Measurements from ENCODE around the gene FGF18. TPM values are rescaled to one million over a fixed set of nuclear protein-coding genes. Genes with fewer than 3 reads are reported as not detected.
A peak's percentile ranks its signal among the peaks of the same experiment; 100 is the strongest.

Gene FGF18
- total and polyA plus RNA-seq, 9 of the 15 experiments (the other 6 are each of a cell fraction or from before 2014, with no cell fraction given), result 0.05 to 0.18 (median 0.11) TPM; not detected in 6

DNA sequence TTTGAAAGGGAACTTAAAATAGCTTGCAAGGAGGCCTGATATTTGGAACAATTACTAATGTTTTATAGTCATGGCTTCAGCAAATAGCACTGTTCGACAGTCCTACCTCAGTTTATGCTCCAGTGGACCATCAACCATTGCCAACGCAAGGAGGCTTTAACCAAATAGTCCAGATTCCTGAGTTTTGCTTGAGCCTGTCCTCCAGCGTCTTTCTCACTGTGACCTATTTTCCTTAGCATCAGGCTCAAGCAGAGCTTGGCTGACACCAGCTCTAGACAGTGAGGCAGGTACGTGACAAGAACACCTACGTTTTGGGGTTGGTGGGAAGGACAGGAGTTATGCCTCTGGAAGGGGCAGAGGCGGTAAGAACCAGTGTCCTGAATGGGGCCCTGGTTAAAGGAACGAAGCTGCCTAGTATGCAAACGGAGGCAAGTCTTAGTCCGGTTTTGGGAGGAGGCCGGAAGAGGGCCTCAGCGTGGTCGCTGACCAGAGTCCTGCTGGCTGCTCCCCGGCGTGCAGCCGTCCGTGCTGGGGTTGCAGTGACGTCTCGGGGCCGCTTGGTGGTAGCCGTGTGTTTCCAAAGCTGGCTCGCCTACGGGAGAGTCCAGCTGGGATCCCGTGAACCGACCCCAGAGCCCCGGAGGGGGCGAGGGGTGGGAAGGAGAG, 998 bp upstream of the FGF18 start:
- Histone ChIP-seq H3K4me2 (ENCODE audit: insufficient read depth, low read length) (peak overlapping the region; percentile 44; the same call in 1 of the 2 replicates), H4K20me1 (replicated peaks; ENCODE audit: control insufficient read depth, insufficient read depth, low read length) (0 out of 2 replicates have a peak, but pooled peaks cover 5% of the 10 kb centered on the region), H3K27me3 (ENCODE audit: control insufficient read depth in 2 of 2, insufficient read depth in 2 of 2, low read length in 2 of 2) (no peaks in the 10 kb centered on the region), H3K9me1 (ENCODE audit: control insufficient read depth, insufficient read depth, low read length) (no peaks in the 10 kb centered on the region), H3K27ac (ENCODE audit: extremely low read depth, low read depth, low read length) (no peak overlapping the region), H3K4me3 (no peak overlapping the region), H3K9me3 (replicated peaks; ENCODE audit: control insufficient read depth, insufficient read depth, low read depth, low read length) (no peaks in the 10 kb centered on the region), H2AFZ (ENCODE audit: low read depth, low read length) (0 out of 2 replicates have a peak overlapping the region, but pooled peaks have one; percentile 7), H3K36me3 (ENCODE audit: control insufficient read depth, insufficient read depth, low read length) (peaks cover 2% of the 10 kb centered on the region; the same call in 2 of the 3 replicates), H3K79me2 (ENCODE audit: control insufficient read depth, insufficient read depth, low read length) (no peaks in the 10 kb centered on the region), H3K9ac (ENCODE audit: insufficient read depth in 1 of 2, low read depth in 2 of 2, low read length in 2 of 2) (no peak overlapping the region), H3K4me1 (replicated peaks in 1 of 2; ENCODE audit: control insufficient read depth in 2 of 2, insufficient read depth in 2 of 2, low read length in 2 of 2) (peaks cover 9 to 19% of the 10 kb centered on the region in 2 experiments; a peak in 3 of 5 replicates)
- intact Hi-C loops (cut with micrococcal nuclease) (loop anchor here (2.0 to 5.0 kb wide), 5 partner anchors 64 to 634 kb away; no protein-coding TSS in a partner anchor), in situ Hi-C loops (cut with MboI) (loop anchor here (5.0 to 10.0 kb wide), 2 partner anchors 489 to 616 kb away; no protein-coding TSS in a partner anchor)
- ChIA-PET CTCF (ENCODE audit: low intra/inter-chr PET ratio) (interaction anchor here (0.7 to 1.8 kb wide), 3 partner anchors 188 to 622 kb away, joined by 3 to 15 read pairs (median 9); no protein-coding TSS in a partner anchor), POLR2A (interaction anchor here (0.6 to 1.2 kb wide), 7 partner anchors 9 to 197 kb away, joined by 3 to 6 read pairs (median 3); partner anchors contain the start of gene NPM1)
- BruUV-seq (replicated peaks), result no TSS peak
- FAIRE-seq, result peak; percentile 94
- WGBS (ENCODE audit: insufficient coverage, low coverage, missing lambda C conversion rate), result 14% methylated on average over 22 of the region's 26 CpGs
- peak; percentile 84 to 90 (median 86) for DNase-seq (ENCODE audit: extremely low read depth in 1 of 4, low spot score in 3 of 4)
- peak; percentile 94 for ATAC-seq
- TF ChIP-seq, protein P1, sequence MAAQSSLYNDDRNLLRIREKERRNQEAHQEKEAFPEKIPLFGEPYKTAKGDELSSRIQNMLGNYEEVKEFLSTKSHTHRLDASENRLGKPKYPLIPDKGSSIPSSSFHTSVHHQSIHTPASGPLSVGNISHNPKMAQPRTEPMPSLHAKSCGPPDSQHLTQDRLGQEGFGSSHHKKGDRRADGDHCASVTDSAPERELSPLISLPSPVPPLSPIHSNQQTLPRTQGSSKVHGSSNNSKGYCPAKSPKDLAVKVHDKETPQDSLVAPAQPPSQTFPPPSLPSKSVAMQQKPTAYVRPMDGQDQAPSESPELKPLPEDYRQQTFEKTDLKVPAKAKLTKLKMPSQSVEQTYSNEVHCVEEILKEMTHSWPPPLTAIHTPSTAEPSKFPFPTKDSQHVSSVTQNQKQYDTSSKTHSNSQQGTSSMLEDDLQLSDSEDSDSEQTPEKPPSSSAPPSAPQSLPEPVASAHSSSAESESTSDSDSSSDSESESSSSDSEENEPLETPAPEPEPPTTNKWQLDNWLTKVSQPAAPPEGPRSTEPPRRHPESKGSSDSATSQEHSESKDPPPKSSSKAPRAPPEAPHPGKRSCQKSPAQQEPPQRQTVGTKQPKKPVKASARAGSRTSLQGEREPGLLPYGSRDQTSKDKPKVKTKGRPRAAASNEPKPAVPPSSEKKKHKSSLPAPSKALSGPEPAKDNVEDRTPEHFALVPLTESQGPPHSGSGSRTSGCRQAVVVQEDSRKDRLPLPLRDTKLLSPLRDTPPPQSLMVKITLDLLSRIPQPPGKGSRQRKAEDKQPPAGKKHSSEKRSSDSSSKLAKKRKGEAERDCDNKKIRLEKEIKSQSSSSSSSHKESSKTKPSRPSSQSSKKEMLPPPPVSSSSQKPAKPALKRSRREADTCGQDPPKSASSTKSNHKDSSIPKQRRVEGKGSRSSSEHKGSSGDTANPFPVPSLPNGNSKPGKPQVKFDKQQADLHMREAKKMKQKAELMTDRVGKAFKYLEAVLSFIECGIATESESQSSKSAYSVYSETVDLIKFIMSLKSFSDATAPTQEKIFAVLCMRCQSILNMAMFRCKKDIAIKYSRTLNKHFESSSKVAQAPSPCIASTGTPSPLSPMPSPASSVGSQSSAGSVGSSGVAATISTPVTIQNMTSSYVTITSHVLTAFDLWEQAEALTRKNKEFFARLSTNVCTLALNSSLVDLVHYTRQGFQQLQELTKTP (IDR thresholded peaks at IDR 0.05; ENCODE audit: low read depth in 1 of 2, partially characterized antibody in 2 of 2), result no peak
- TF ChIP-seq, protein P2, sequence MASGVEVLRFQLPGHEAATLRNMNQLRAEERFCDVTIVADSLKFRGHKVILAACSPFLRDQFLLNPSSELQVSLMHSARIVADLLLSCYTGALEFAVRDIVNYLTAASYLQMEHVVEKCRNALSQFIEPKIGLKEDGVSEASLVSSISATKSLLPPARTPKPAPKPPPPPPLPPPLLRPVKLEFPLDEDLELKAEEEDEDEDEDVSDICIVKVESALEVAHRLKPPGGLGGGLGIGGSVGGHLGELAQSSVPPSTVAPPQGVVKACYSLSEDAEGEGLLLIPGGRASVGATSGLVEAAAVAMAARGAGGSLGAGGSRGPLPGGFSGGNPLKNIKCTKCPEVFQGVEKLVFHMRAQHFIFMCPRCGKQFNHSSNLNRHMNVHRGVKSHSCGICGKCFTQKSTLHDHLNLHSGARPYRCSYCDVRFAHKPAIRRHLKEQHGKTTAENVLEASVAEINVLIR (CRISPR knock-in tag; IDR thresholded peaks at IDR 0.05), result no peak
- TF ChIP-seq, protein P3, sequence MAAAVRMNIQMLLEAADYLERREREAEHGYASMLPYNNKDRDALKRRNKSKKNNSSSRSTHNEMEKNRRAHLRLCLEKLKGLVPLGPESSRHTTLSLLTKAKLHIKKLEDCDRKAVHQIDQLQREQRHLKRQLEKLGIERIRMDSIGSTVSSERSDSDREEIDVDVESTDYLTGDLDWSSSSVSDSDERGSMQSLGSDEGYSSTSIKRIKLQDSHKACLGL (CRISPR knock-in tag; IDR thresholded peaks at IDR 0.05; ENCODE audit: borderline replicate concordance, poor library complexity, severe bottlenecking), result no peak
- TF ChIP-seq RB1 (IDR thresholded peaks at IDR 0.05; ENCODE audit: low read depth) (peak; percentile 65), CTBP1 (IDR thresholded peaks at IDR 0.05; ENCODE audit: borderline replicate concordance) (0 out of 2 replicates have a peak, but pooled peaks have one; percentile 37), ZFP36 (IDR thresholded peaks at IDR 0.05; ENCODE audit: low read depth, low read length, partially characterized antibody) (peak; percentile 40), GTF2E2 (tag; IDR thresholded peaks at IDR 0.05) (0 out of 2 replicates have a peak, but pooled peaks have one; percentile 36), RBM17 (IDR thresholded peaks at IDR 0.05; ENCODE audit: borderline replicate concordance, low read depth, low read length) (no peak), CREB1 (IDR thresholded peaks at IDR 0.05) (0 out of 2 replicates have a peak, but pooled peaks have one; percentile 34), CREB1 (CRISPR knock-in tag; IDR thresholded peaks at IDR 0.05) (peak; percentile 80), HDAC1 (IDR thresholded peaks at IDR 0.05) (0 out of 4 replicates have a peak, but pooled peaks of 1 of the 2 experiments have one; percentile 55), MAZ (CRISPR knock-in tag; conservative IDR thresholded peaks at IDR 0.05 in 1 of 2, IDR thresholded peaks at IDR 0.05 in 1 of 2) (peak; percentile 34 to 48; a peak in 2 of 4 replicates), MAFK (IDR thresholded peaks at IDR 0.05; ENCODE audit: low read length) (no peak), ZBED1 (IDR thresholded peaks at IDR 0.05) (no peak)
